ENCODE measurements around the gene MORF4L1. TPM values are rescaled to one million over a fixed set of nuclear protein-coding genes. Genes with fewer than 3 reads are reported as not detected.

The MORF4L1 gene
- total RNA-seq, 1 experiment from 2014 or later = 216 TPM

- Histone ChIP-seq H3K36me3 (ENCODE audit: low read depth, low read length) (no peaks in the 10 kb centered on the region; the same call in none of the 2 replicates), H3K27ac (ENCODE audit: low read length) (no peak overlapping the region), H4K20me1 (ENCODE audit: low read length) (no peaks in the 10 kb centered on the region), H3K4me1 (ENCODE audit: insufficient read depth, low read length) (peaks cover 23% of the 10 kb centered on the region), H3K9ac (ENCODE audit: low read length) (no peak overlapping the region), H3K27me3 (ENCODE audit: low read length) (no peaks in the 10 kb centered on the region), H3K4me2 (ENCODE audit: low read length) (no peak overlapping the region), H3K79me2 (ENCODE audit: low read length) (no peaks in the 10 kb centered on the region), H2AFZ (ENCODE audit: low read length) (no peak overlapping the region), H3K4me3 (ENCODE audit: low read length) (no peak overlapping the region), H3K9me3 (ENCODE audit: low read length) (no peaks in the 10 kb centered on the region), H3F3A (ENCODE audit: low read length, unreplicated experiment) (no peaks in the 10 kb centered on the region), H3K9me2 (replicated peaks; ENCODE audit: low read length) (no peaks in the 10 kb centered on the region)
- TF ChIP-seq CTCF (conservative IDR thresholded peaks at IDR 0.05; ENCODE audit: low read depth, low read length) (no peak), EZH2 (IDR thresholded peaks at IDR 0.05; ENCODE audit: low read length, unreplicated experiment) (no peak), EZH2phosphoT487 (IDR thresholded peaks at IDR 0.05; ENCODE audit: borderline replicate concordance, low read length) (no peak)
- intact Hi-C loops (cut with micrococcal nuclease) = no loop called here
- ChIA-PET CTCF (no interaction called here), POLR2A (ENCODE audit: unreplicated experiment) (no interaction called here)
- BruUV-seq (replicated peaks) = no TSS peak
- no peak for DNase-seq
- no peak for ATAC-seq
These were observed 60.6 kb downstream of the MORF4L1 start for GRCh38 chr15:78933187-78933822.

- DNase-seq = no peak
These were observed 61.3 kb downstream of the MORF4L1 start for GRCh38 chr15:78933823-78934654.

More at GRCh38 chr15:78933823-78934654, 61.3 kb downstream of the MORF4L1 start:
- TF ChIP-seq EZH2 (IDR thresholded peaks at IDR 0.05; ENCODE audit: low read length, unreplicated experiment) (no peak), EZH2phosphoT487 (IDR thresholded peaks at IDR 0.05; ENCODE audit: borderline replicate concordance, low read length) (no peak), CTCF (conservative IDR thresholded peaks at IDR 0.05; ENCODE audit: low read depth, low read length) (no peak)
- ATAC-seq = no peak
- peaks cover 23% of the 10 kb centered on the region for H3K4me1 ChIP-seq (ENCODE audit: insufficient read depth, low read length)
- no TSS peak for BruUV-seq (replicated peaks)
- no peaks in the 10 kb centered on the region for H3K79me2 ChIP-seq (ENCODE audit: low read length)
- H3K27me3 ChIP-seq (ENCODE audit: low read length) = no peaks in the 10 kb centered on the region
- H2AFZ ChIP-seq (ENCODE audit: low read length) = no peak overlapping the region
- H3K9me3 ChIP-seq (ENCODE audit: low read length) = no peaks in the 10 kb centered on the region
- ChIA-PET POLR2A (ENCODE audit: unreplicated experiment) (no interaction called here), CTCF (no interaction called here)
- H3F3A ChIP-seq (ENCODE audit: low read length, unreplicated experiment) = no peaks in the 10 kb centered on the region
- no peak overlapping the region for H3K4me2 ChIP-seq (ENCODE audit: low read length)
- H3K27ac ChIP-seq (ENCODE audit: low read length) = no peak overlapping the region
- H3K9me2 ChIP-seq (replicated peaks; ENCODE audit: low read length) = no peaks in the 10 kb centered on the region
- H4K20me1 ChIP-seq (ENCODE audit: low read length) = no peaks in the 10 kb centered on the region
- no peak overlapping the region for H3K4me3 ChIP-seq (ENCODE audit: low read length)
- intact Hi-C loops (cut with micrococcal nuclease) = no loop called here
- no peak overlapping the region for H3K9ac ChIP-seq (ENCODE audit: low read length)
- no peaks in the 10 kb centered on the region; the same call in none of the 2 replicates for H3K36me3 ChIP-seq (ENCODE audit: low read depth, low read length)
